ENCODE measurements around the gene PDE1C. TPM values are rescaled to one million over a fixed set of nuclear protein-coding genes. Genes with fewer than 3 reads are reported as not detected.

Gene PDE1C
- polyA plus RNA-seq, 6 donors from 2014 or later, result not detected

GRCh38 chr7:31751726-31752125 is 318.5 kb downstream of the PDE1C start:
- H3K4me1 Mint-ChIP-seq, result no peaks in the 10 kb centered on the region
- DNase-seq (no peak), ATAC-seq (ENCODE audit: low read depth in 2 of 2) (no peak)
- peaks cover 0 to 5% (median 2%) of the 10 kb centered on the region in 7 donors for H3K9me3 Mint-ChIP-seq
- no peaks in the 10 kb centered on the region for H3K36me3 Mint-ChIP-seq
- no peak overlapping the region for H3K27ac Mint-ChIP-seq
- H3K27me3 Mint-ChIP-seq, result peaks cover 7 to 14% (median 9%) of the 10 kb centered on the region in 3 donors
- no peak overlapping the region for H3K4me3 Mint-ChIP-seq

GRCh38 chr7:31748084-31748483 is 322.1 kb downstream of the PDE1C start:
- no peaks in the 10 kb centered on the region for H3K4me1 Mint-ChIP-seq
- H3K27me3 Mint-ChIP-seq, result peaks cover 5 to 16% (median 8%) of the 10 kb centered on the region in 3 donors
- no peak for DNase-seq
- H3K4me3 Mint-ChIP-seq, result no peak overlapping the region
- ATAC-seq (ENCODE audit: low read depth in 2 of 2), result no peak
- no peak overlapping the region for H3K27ac Mint-ChIP-seq
- no peaks in the 10 kb centered on the region for H3K36me3 Mint-ChIP-seq
- peaks cover 0 to 2% (median 0%) of the 10 kb centered on the region in 7 donors for H3K9me3 Mint-ChIP-seq

GRCh38 chr7:31747553-31747952 is 322.7 kb downstream of the PDE1C start:
- Mint-ChIP-seq H3K9me3 (peaks cover 0 to 2% (median 0%) of the 10 kb centered on the region in 7 donors), H3K27ac (no peak overlapping the region), H3K36me3 (no peaks in the 10 kb centered on the region), H3K27me3 (peaks cover 5 to 21% (median 8%) of the 10 kb centered on the region in 3 donors), H3K4me1 (no peaks in the 10 kb centered on the region), H3K4me3 (no peak overlapping the region)
- no peak for DNase-seq
- ATAC-seq (ENCODE audit: low read depth in 2 of 2), result no peak

- Mint-ChIP-seq H3K36me3 (no peaks in the 10 kb centered on the region), H3K4me3 (no peak overlapping the region), H3K27ac (no peak overlapping the region), H3K9me3 (peaks cover 0 to 2% (median 0%) of the 10 kb centered on the region in 7 donors), H3K27me3 (peaks cover 4 to 13% (median 11%) of the 10 kb centered on the region in 3 donors), H3K4me1 (no peaks in the 10 kb centered on the region)
- no peak for ATAC-seq (ENCODE audit: low read depth in 2 of 2)
- DNase-seq, result no peak
These were observed 325.8 kb downstream of the PDE1C start for GRCh38 chr7:31744294-31744874.

- H3K36me3 Mint-ChIP-seq, result no peaks in the 10 kb centered on the region
- DNase-seq (no peak), ATAC-seq (ENCODE audit: low read depth in 2 of 2) (no peak)
- H3K27me3 Mint-ChIP-seq, result peaks cover 0 to 9% (median 9%) of the 10 kb centered on the region in 3 donors
- H3K27ac Mint-ChIP-seq, result no peak overlapping the region
- no peak overlapping the region for H3K4me3 Mint-ChIP-seq
- H3K9me3 Mint-ChIP-seq, result no peaks in the 10 kb centered on the region
- no peaks in the 10 kb centered on the region for H3K4me1 Mint-ChIP-seq
These were observed 328.4 kb downstream of the PDE1C start for GRCh38 chr7:31741852-31742251.

- Mint-ChIP-seq H3K27me3 (peaks cover 0 to 4% (median 0%) of the 10 kb centered on the region in 3 donors), H3K36me3 (no peaks in the 10 kb centered on the region), H3K27ac (no peak overlapping the region), H3K4me3 (no peak overlapping the region), H3K9me3 (peaks cover 0 to 4% (median 0%) of the 10 kb centered on the region in 7 donors), H3K4me1 (no peaks in the 10 kb centered on the region)
- no peak for ATAC-seq (ENCODE audit: low read depth in 2 of 2)
- DNase-seq, result no peak
These were observed 333.9 kb downstream of the PDE1C start for GRCh38 chr7:31735991-31736982.

GRCh38 chr7:31734456-31734855 is 335.8 kb downstream of the PDE1C start:
- Mint-ChIP-seq H3K27me3 (no peaks in the 10 kb centered on the region), H3K36me3 (no peaks in the 10 kb centered on the region), H3K4me1 (no peaks in the 10 kb centered on the region), H3K9me3 (peaks cover 0 to 4% (median 0%) of the 10 kb centered on the region in 7 donors), H3K27ac (no peak overlapping the region), H3K4me3 (no peak overlapping the region)
- ATAC-seq (ENCODE audit: low read depth in 2 of 2), result no peak
- no peak for DNase-seq

- Mint-ChIP-seq H3K27me3 (no peaks in the 10 kb centered on the region), H3K9me3 (peaks cover 0 to 8% (median 0%) of the 10 kb centered on the region in 7 donors), H3K27ac (no peak overlapping the region), H3K4me1 (no peaks in the 10 kb centered on the region), H3K36me3 (no peaks in the 10 kb centered on the region), H3K4me3 (no peak overlapping the region)
- DNase-seq (no peak), ATAC-seq (ENCODE audit: low read depth in 2 of 2) (no peak)
These were observed 340.9 kb downstream of the PDE1C start for GRCh38 chr7:31729195-31729804.

GRCh38 chr7:31724696-31725095 is 345.5 kb downstream of the PDE1C start:
- no peaks in the 10 kb centered on the region for H3K36me3 Mint-ChIP-seq
- ATAC-seq (ENCODE audit: low read depth in 2 of 2) (no peak), DNase-seq (no peak)
- no peak overlapping the region for H3K4me3 Mint-ChIP-seq
- peaks cover 0 to 4% (median 0%) of the 10 kb centered on the region in 7 donors for H3K9me3 Mint-ChIP-seq
- H3K27me3 Mint-ChIP-seq, result no peaks in the 10 kb centered on the region
- no peaks in the 10 kb centered on the region for H3K4me1 Mint-ChIP-seq
- no peak overlapping the region for H3K27ac Mint-ChIP-seq

GRCh38 chr7:31720366-31720765 is 349.8 kb downstream of the PDE1C start:
- H3K27me3 Mint-ChIP-seq, result no peaks in the 10 kb centered on the region
- H3K9me3 Mint-ChIP-seq, result peaks cover 0 to 7% (median 0%) of the 10 kb centered on the region in 7 donors
- ATAC-seq (ENCODE audit: low read depth in 2 of 2) (no peak), DNase-seq (no peak)
- H3K4me1 Mint-ChIP-seq, result no peaks in the 10 kb centered on the region
- no peak overlapping the region for H3K4me3 Mint-ChIP-seq
- H3K27ac Mint-ChIP-seq, result no peak overlapping the region
- H3K36me3 Mint-ChIP-seq, result no peaks in the 10 kb centered on the region

GRCh38 chr7:31716355-31716754 is 353.9 kb downstream of the PDE1C start:
- ATAC-seq (ENCODE audit: low read depth in 2 of 2) (no peak), DNase-seq (no peak)
- H3K36me3 Mint-ChIP-seq, result no peaks in the 10 kb centered on the region
- H3K27ac Mint-ChIP-seq, result no peak overlapping the region
- peaks cover 0 to 6% (median 0%) of the 10 kb centered on the region in 3 donors for H3K27me3 Mint-ChIP-seq
- H3K4me1 Mint-ChIP-seq, result no peaks in the 10 kb centered on the region
- H3K4me3 Mint-ChIP-seq, result no peak overlapping the region
- H3K9me3 Mint-ChIP-seq, result peaks cover 0 to 22% (median 11%) of the 10 kb centered on the region in 7 donors

GRCh38 chr7:31710171-31710570 is 360.0 kb downstream of the PDE1C start:
- H3K27ac Mint-ChIP-seq, result no peak overlapping the region
- ATAC-seq (ENCODE audit: low read depth in 2 of 2) (no peak), DNase-seq (no peak)
- no peaks in the 10 kb centered on the region for H3K36me3 Mint-ChIP-seq
- peaks cover 0 to 16% (median 14%) of the 10 kb centered on the region in 7 donors for H3K9me3 Mint-ChIP-seq
- H3K4me3 Mint-ChIP-seq, result no peak overlapping the region
- H3K4me1 Mint-ChIP-seq, result no peaks in the 10 kb centered on the region
- H3K27me3 Mint-ChIP-seq, result peaks cover 0 to 6% (median 0%) of the 10 kb centered on the region in 3 donors

GRCh38 chr7:31707089-31707488 is 363.1 kb downstream of the PDE1C start:
- DNase-seq (no peak), ATAC-seq (ENCODE audit: low read depth in 2 of 2) (no peak)
- Mint-ChIP-seq H3K27me3 (peaks cover 0 to 3% (median 0%) of the 10 kb centered on the region in 3 donors), H3K4me3 (no peak overlapping the region), H3K4me1 (no peaks in the 10 kb centered on the region), H3K36me3 (no peaks in the 10 kb centered on the region), H3K9me3 (peaks cover 0 to 7% (median 4%) of the 10 kb centered on the region in 7 donors), H3K27ac (no peak overlapping the region)
